GM19324 (cell line): ENCODE results near the gene GZF1.

ENCODE experiments used
- ATAC-seq: cut with Tn5 transposase; IDR thresholded peaks from one replicate; pipeline ENCODE4 v1.9.1; 2021; ENCODE audit warnings: mild to moderate bottlenecking, moderate library complexity; ENCODE audit not compliant: unreplicated experiment, low FRiP score

GZF1 gene

DNA sequence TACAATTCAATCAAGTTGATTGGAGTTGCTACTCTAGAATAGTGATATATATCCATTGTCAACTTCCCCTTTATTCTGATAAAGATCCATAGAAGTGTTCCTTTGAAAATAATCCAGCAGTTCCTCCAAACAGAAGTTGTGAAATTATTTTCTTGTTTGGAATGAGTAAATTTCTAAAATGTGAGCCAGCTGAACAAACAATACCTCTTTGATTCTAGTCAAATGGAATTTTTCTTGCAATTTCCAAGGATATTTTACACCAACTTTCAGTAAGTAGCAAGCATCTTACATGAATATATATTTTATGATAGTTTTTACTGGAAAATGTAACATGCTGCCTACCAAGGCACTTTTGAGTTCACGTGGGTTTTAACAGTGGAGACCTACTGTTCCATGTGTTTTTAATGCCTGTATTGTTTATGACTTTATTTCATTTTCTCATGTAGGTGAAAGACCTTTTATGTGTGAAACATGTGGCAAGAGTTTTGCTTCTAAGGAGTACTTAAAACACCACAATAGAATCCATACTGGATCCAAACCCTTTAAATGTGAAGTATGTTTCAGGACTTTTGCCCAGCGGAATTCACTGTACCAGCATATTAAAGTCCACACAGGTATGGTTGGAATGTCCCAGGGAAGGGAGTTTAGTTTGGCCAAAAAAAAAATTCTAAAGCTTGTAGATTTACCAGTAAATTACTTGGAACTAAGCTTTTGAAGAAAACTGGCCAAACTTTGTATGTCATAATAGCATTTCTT is 6.5 kb downstream of the GZF1 start:
- ATAC-seq: no peak

- ATAC-seq: no peak
Measured at GRCh38 chr20:23369072-23369823, 7.3 kb downstream of the GZF1 start.

GRCh38 chr20:23370274-23370673 is 8.3 kb downstream of the GZF1 start:
- ATAC-seq: no peak

DNA sequence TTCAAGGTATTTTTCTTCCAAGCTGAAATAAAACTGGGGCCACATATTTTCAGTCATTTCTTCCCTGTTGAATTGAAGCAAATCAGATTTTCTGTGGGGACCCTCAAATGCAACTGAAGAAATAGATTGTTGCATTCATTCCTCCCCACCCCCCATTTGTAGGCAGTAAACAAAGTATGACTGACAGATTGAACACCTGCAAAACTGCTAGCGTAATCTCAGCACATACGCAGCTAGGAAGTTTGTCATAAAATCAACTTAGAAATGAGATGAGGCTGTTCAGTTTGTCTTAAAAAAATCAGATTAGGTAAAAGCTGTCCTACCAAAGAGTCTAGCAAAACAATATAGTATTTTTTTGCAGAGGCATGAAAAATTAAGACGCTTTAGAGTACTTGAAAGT is 8.9 kb downstream of the GZF1 start:
- no peak for ATAC-seq

- ATAC-seq: no peak
Measured at GRCh38 chr20:23371496-23371895, 9.5 kb downstream of the GZF1 start.

GRCh38 chr20:23374441-23374840 is 12.5 kb downstream of the GZF1 start:
- no peak for ATAC-seq

- ATAC-seq: no peak
Measured at GRCh38 chr20:23375827-23376226, 13.8 kb downstream of the GZF1 start.

DNA sequence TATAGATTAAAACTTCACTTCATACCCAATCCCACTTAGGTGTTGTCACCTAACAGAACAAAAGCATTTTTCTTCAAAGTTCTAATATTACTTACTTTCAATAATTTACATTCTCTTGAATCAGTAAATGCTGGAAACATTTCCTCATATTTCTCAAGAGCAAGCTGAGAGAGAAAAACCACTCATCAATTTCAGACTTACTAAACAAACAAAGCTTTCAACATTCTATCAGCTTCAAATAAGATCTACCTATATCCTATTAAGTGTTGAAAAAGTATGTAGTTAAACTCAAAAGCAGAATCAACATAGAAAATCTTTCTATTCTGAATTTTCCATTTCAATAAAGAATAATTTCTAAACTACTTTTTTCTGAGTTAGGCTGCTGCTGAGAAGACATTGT is 17.8 kb downstream of the GZF1 start:
- ATAC-seq: no peak

DNA sequence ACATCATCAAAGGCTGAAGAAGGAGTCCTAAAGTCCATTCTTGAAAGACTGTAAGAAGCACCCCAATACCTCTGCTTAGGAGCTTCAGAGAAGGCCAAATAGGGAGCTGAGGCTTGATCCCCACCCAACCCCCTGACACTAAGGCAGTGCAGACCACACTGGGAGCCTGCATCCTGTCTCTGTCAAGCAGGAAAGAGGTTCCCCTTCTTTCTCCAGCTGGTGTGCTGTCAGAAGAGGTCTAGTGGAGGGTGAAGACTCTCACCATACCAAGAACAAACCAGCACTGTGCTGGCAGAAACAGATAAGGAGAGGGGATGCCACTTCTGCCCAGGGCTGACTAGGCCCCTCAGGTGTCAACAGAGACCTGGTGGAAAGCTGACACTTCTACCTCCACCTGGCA is 19.9 kb downstream of the GZF1 start:
- ATAC-seq: no peak

DNA sequence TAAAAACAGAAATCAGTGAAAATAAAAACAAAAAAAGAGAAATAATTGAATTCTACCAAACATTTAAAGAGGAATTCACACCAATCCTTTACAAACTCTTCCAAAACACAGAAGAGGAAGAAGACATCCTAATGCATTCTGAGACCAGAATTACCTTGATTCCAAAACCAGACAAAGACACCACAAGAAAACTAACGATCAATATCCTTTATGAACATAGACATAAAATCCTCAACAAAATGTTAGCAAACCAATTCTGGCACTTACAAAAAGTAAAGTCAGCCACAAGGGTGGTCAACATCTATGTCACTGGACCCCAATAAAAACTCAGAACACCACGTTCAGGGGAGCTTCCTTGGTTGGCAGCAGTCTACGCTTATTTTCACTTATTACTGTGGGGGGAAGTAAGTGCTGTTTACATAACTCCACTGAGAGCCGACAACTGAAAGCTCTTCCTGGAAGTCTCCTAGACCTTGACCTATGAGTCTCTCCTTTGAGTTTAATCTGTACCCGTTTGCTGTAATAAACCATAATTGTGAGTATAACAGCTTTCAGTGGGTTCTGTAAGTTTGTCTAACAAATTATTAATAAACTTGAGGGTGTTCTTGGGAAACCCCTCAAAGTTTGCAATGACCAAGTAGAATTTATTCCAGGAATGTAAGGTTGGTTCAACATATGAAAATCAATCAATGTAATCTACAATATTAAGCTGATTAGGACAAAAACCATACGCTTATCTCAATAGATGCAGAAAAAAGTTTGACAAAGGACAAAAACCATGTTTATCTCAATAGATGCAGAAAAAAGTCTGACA is 24.5 kb downstream of the GZF1 start:
- ATAC-seq: no peak

GRCh38 chr20:23387118-23387443 is 25.1 kb downstream of the GZF1 start:
- ATAC-seq: no peak

GRCh38 chr20:23390091-23390774 is 28.3 kb downstream of the GZF1 start:
- no peak for ATAC-seq

DNA sequence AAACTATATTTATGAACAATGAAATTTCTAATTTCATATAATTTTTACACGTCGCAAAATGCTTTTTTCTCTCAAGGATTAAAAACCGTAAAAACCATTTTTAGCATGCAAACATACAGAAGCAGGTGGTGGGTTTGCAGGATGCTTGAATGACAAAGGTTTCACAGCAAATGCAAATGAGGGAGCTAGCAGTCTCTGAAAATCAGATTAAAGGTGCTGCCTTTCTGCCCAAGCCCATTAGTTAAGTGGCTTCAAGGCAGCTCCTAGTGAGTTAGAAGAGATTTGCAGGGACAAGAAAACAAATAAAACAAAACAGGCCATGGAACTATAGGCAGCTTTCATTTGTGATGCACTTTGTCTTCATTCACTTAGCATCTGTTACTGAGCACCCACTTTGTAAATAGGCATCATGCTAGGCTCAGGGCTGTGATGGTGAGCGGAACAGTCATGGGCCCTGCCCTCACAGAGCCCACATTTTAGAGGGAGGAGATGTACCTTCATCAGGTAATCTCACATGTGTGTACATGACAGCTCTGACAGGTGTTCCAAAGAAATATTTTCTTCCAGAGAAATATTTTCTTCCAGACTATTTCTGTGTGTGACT is 29.8 kb downstream of the GZF1 start:
- no peak for ATAC-seq

DNA sequence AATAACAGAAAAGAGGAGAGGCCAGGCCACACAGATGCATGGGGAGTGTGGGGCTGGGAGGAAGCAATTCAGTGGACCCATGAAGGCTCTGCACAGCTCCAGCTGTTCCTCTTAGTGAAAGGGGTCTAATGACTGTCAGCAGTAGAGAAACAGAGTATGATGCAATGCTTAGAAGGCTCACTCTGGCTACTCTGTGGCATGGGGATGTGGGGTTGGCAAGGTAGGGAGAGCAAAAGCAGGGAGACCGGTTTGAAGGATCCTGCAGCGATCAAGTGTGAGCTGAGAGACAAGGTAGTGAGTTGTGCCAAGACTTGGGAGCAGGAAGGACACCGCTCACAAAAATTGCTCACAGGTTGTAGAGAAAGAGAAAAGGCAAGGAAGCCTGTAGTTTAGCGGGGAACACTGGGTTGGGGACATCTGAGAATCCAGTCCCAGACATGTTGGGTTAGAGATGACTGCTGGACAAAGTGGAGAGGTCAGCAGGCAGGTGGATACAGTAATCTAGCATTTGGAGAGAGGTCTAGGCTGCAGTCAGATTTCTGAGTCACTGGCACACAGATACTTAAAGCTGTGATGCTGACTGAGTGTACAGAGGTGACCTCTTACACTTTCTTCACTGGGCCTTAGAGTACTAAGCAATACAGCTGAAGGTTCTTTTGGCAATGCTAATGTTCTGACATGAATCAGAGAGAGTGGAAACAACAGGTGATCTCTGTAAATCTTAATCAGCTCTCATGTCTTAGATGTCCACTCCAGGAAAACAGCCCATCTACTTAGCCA is 32.2 kb downstream of the GZF1 start:
- ATAC-seq: no peak

GRCh38 chr20:23396950-23397627 is 35.1 kb downstream of the GZF1 start:
- no peak for ATAC-seq

GRCh38 chr20:23397961-23398360 is 36.0 kb downstream of the GZF1 start:
- no peak for ATAC-seq

DNA sequence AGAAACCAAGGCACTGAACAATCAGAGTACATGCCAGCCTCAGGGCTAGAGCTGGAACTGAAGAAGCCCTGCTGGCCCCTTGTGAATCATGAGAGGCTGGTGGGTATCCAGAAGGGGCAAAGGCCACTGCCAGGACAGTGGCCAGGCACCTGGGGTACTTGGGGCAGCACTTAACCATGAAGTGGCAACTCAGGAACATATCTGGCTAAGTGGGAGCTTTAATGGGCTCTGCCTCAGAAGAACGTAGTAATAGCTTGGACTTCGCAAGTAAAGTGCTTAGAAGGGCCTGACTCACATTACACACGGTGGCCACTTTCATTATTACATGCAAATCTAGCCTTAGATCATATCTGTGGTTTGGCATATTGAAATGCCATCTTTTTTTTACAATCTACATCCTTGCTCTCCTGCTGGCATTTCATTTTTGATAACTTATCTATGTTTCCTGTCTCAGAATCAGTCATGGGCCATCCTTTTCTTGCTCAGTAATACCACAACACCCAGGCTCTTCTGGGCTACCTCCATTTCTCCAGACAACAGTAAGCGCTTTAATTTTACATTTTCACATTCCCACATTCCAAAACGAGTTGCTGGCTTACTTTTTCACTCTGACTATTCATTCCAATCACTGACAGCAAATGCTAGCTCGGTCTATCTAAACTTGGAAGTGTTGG is 37.7 kb downstream of the GZF1 start:
- no peak for ATAC-seq

GRCh38 chr20:23401051-23401450 is 39.1 kb downstream of the GZF1 start:
- ATAC-seq: no peak

DNA sequence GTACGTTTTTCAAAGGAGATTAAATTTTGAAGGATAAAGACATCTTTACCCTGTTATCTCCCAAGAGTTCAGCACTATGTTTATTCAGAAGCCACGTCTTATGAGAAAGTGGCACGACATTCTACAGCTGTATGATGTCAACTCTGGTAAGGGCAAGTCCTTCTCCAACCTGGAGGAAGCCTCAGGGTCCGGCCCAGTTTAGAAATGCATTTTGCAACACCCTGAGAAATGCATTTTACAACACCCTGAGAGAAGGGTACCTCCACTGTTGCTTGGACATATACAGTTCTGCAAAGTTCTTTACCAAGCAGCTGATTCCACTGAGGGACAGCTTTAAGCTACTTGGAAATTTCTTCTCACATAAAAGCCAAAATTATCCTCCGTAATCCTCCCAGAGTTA is 41.8 kb downstream of the GZF1 start:
- no peak for ATAC-seq
